Mucosa of descending colon (tissue), 3 donors: ENCODE data around the gene SLC7A11. TPM values are rescaled to one million over a fixed set of nuclear protein-coding genes. Genes with fewer than 3 reads are reported as not detected.

Source experiments
- ATAC-seq: fragments of 200-7000 bp; cut with Tn5 transposase; one replicate; pipeline ENCODE4 v1.9.1; 2020; ENCODE audit warnings: mild to moderate bottlenecking, moderate library complexity
- DNase-seq, 3 donors: peaks; one replicate each; pipeline ENCODE4 v3.0.0-alpha.2; 2020
- H3K36me3 ChIP-seq: fragments of 200-600 bp; one replicate; pipeline ENCODE4 v1.8.0; 2021; ENCODE audit warnings: low read depth, mild to moderate bottlenecking
- H3K4me1 ChIP-seq: fragments of 200-600 bp; one replicate; pipeline ENCODE4 v1.8.0; 2021; ENCODE audit warnings: low read depth, mild to moderate bottlenecking
- H3K4me3 ChIP-seq: fragments of 200-600 bp; one replicate; pipeline ENCODE4 v1.8.0; 2021; ENCODE audit warnings: mild to moderate bottlenecking
- H3K9me3 ChIP-seq: fragments of 200-600 bp; one replicate; pipeline ENCODE4 v1.8.0; 2021; ENCODE audit warnings: mild to moderate bottlenecking
- intact Hi-C, 2 donors: fragments of 100-400 bp; cut with DNase I in 1 of 2; cut with micrococcal nuclease in 1 of 2; formaldehyde crosslinking; loops; one replicate each; pipeline versions ENCODE4 v1.11.0 to v1.11.1; 2022; cut with DNase I, micrococcal nuclease
- long read RNA-seq, 2 donors: library from polyadenylated mRNA; unstranded; transcript quantifications; one replicate each; pipeline ENCODE4 v2.0.0, GENCODE V29; 2019 to 2021
- total RNA-seq, 3 donors: library from RNA; stranded (reverse); fragmentation: NEBNext Ultra II Directional in 2 of 3; extraction: Animal tissue kit (Norgen Biotek cat#: 25700) in 2 of 3; gene quantifications; one replicate each; pipeline versions ENCODE4 v1.2.1 to v1.2.4, GENCODE V29; 2021 to 2023
- TF ChIP-seq, protein P1 (sequence below): fragments of 200-600 bp; IDR thresholded peaks from one replicate; pipeline ENCODE4 v1.8.0; 2022; ENCODE audit warnings: antibody characterized with exemption, mild to moderate bottlenecking
- donor health status: DM: no; HTN: no; CAD: no; lungs with moderate emphysema.
- donor health status: DM: no; HTN: no; CAD: no.
- donor health status: DM: no; HTN: yes; CAD: no.

SLC7A11 gene
- 1 to 10 TPM in 2 of 3 donors, under 1 TPM in 1; 0.70 to 2.9 (median 1.5) TPM for total RNA-seq
- long read RNA-seq, donor 1: 0 reads
- long read RNA-seq, donor 2, full-length matches to known transcripts: 1 of 1 reads
- long read RNA-seq, donor 2, partial matches to known transcripts: 0 of 1 reads
- long read RNA-seq, donor 2, other reads (novel, unspliced or antisense): 0 of 1 reads

DNA sequence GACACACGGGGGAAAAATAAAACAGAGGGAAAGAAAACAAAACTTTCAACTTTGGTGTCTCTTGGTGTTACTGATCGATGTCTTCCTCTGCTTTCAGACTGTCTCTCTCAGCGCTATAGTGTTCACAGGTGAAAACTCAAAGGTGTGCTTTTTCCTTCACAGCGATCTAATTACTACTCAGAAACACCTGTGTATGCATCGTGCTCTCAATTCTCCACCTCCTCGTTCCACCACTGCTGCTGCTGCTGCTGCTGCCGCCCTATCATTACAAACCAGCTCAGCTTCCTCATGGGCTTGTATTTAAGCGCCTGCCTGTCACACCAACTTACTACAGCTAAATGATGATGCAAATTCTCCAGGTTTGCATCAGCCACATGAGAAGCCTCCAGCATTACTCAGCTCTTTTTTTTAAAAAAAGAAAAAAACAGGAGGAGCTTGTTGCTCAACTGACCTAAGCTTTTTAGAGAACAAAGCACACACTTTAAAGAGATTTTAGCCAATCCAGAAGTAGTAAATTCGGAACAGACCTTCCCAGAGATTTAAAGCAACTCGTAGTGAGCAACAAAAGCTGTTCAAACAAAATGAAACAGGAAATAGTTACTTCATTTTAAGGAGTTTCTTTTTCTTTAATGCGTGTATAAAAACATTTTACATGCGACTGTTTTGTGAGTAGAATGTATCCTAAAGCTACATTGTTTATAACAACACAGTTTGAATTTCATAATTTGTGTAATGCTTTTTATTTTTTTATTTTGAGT, at the start of gene SLC7A11:
Gene SLC7A11, minus strand, starts transcription at position 274 of the 758 bp plus-strand sequence. CDS start 280 bp downstream, outside the sequence.
- intact Hi-C loops: no loop called here
- TF ChIP-seq, protein P1, sequence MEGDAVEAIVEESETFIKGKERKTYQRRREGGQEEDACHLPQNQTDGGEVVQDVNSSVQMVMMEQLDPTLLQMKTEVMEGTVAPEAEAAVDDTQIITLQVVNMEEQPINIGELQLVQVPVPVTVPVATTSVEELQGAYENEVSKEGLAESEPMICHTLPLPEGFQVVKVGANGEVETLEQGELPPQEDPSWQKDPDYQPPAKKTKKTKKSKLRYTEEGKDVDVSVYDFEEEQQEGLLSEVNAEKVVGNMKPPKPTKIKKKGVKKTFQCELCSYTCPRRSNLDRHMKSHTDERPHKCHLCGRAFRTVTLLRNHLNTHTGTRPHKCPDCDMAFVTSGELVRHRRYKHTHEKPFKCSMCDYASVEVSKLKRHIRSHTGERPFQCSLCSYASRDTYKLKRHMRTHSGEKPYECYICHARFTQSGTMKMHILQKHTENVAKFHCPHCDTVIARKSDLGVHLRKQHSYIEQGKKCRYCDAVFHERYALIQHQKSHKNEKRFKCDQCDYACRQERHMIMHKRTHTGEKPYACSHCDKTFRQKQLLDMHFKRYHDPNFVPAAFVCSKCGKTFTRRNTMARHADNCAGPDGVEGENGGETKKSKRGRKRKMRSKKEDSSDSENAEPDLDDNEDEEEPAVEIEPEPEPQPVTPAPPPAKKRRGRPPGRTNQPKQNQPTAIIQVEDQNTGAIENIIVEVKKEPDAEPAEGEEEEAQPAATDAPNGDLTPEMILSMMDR: peak; percentile 8
- Histone ChIP-seq H3K36me3 (no peaks in the 10 kb centered on the region), H3K4me3 (peak within 1 kb of the TSS; percentile 6), H3K4me1 (no peaks in the 10 kb centered on the region), H3K9me3 (no peaks in the 10 kb centered on the region)
- DNase-seq: peak; percentile 64 to 79 (median 71)
- ATAC-seq: peak; percentile 98

DNA sequence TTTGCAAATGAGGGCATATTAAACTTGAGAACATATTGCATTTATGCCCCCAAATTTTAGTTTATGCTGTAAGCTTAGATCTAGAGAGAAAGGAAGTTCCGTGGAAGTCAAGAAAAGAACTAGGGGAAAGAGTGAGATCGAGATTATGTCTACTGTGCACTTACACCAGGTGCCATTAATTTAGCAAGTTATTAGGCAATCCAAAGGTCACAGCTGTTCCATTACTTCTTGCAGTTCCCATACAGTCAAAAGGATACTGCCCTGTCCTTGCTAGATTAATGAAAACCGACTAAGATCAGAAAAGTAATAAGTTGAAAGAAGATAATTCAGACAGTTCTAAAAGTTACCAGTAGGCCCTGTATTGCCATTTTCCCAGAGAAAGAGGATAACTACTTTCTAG, 49.3 kb upstream of the SLC7A11 start:
- no peak for DNase-seq
- H3K4me3 ChIP-seq: no peak overlapping the region

DNA sequence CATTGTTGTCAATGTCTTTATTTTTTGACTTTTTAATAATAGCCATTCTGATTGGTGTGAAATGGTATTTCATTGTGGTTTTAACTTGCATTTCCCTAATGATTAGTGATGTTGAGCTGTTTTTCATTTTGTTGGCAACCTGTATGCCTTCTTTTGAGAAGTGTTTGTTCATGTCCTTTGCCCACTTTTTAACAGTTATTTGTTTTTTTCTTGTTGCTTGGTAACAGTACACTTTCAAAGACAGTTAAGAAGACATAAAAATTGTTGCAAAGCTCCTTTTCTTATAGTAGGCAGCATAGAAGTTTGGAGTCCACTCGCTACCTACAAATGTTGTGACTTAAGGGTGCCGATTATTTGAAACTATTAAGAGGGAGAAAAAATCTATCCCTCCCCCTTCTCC, 48.7 kb upstream of the SLC7A11 start:
- no peaks in the 10 kb centered on the region for H3K36me3 ChIP-seq
- H3K4me3 ChIP-seq: no peak overlapping the region
- no peak for ATAC-seq
- TF ChIP-seq, protein P1: no peak
- H3K4me1 ChIP-seq: no peaks in the 10 kb centered on the region
- intact Hi-C loops: no loop called here
- DNase-seq: no peak
- H3K9me3 ChIP-seq: no peaks in the 10 kb centered on the region

More for the DNA sequence above, 49.3 kb upstream of the SLC7A11 start:
- TF ChIP-seq, protein P1: no peak
- intact Hi-C loops: no loop called here
- H3K36me3 ChIP-seq: no peaks in the 10 kb centered on the region
- no peaks in the 10 kb centered on the region for H3K4me1 ChIP-seq
- ATAC-seq: no peak
- H3K9me3 ChIP-seq: no peaks in the 10 kb centered on the region

GRCh38 chr4:138279286-138279685, 37.1 kb upstream of the SLC7A11 start:
- TF ChIP-seq, protein P1: no peak
- intact Hi-C loops: no loop called here
- Histone ChIP-seq H3K4me1 (no peaks in the 10 kb centered on the region), H3K4me3 (no peak overlapping the region), H3K36me3 (no peaks in the 10 kb centered on the region), H3K9me3 (no peaks in the 10 kb centered on the region)
- no peak for DNase-seq
- ATAC-seq: no peak

- no peaks in the 10 kb centered on the region for H3K36me3 ChIP-seq
- H3K9me3 ChIP-seq: no peaks in the 10 kb centered on the region
- TF ChIP-seq, protein P1: no peak
- H3K4me3 ChIP-seq: no peak overlapping the region
- DNase-seq (no peak), ATAC-seq (no peak)
- intact Hi-C loops: no loop called here
- H3K4me1 ChIP-seq: no peaks in the 10 kb centered on the region
Observed at GRCh38 chr4:138277133-138277532, 35.0 kb upstream of the SLC7A11 start.
